ENCODE data around the gene OR6M1. TPM values are rescaled to one million over a fixed set of nuclear protein-coding genes. Genes with fewer than 3 reads are reported as not detected.

OR6M1 gene
- total RNA-seq, 1 donor from 2014 or later = not detected

DNA sequence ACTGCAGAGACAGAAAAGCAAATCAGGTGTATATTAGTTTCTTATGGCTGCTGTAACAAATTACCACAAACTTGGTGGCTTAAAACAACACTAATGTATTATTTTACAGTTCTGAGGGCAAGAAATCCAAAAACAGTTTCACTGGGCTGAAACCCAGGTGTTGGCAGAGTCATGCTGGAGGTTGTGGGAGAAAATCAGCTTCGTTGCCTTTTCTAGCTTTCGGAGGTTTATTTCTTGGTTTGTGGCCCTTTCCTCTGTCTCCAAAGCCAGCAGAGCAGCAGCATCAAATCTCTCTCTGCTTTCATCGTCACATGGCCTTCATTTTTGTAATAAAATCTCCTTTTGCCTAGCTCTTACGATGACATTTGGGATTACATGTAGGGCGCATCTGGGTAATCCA lies 33.0 kb upstream of the OR6M1 start:
- TF ChIP-seq, protein P1, sequence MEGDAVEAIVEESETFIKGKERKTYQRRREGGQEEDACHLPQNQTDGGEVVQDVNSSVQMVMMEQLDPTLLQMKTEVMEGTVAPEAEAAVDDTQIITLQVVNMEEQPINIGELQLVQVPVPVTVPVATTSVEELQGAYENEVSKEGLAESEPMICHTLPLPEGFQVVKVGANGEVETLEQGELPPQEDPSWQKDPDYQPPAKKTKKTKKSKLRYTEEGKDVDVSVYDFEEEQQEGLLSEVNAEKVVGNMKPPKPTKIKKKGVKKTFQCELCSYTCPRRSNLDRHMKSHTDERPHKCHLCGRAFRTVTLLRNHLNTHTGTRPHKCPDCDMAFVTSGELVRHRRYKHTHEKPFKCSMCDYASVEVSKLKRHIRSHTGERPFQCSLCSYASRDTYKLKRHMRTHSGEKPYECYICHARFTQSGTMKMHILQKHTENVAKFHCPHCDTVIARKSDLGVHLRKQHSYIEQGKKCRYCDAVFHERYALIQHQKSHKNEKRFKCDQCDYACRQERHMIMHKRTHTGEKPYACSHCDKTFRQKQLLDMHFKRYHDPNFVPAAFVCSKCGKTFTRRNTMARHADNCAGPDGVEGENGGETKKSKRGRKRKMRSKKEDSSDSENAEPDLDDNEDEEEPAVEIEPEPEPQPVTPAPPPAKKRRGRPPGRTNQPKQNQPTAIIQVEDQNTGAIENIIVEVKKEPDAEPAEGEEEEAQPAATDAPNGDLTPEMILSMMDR (IDR thresholded peaks at IDR 0.05) = no peak
- TF ChIP-seq POLR2AphosphoS5 (IDR thresholded peaks at IDR 0.05; ENCODE audit: insufficient read depth in 1 of 2, low read depth in 1 of 2) (no peak), POLR2A (IDR thresholded peaks at IDR 0.05) (no peak)
- Histone ChIP-seq H3K4me3 (no peak overlapping the region), H3K36me3 (no peaks in the 10 kb centered on the region), H3K4me1 (no peaks in the 10 kb centered on the region), H3K9me3 (no peaks in the 10 kb centered on the region), H3K27me3 (no peaks in the 10 kb centered on the region), H3K27ac (no peak overlapping the region)
- DNase-seq (ENCODE audit: extremely low spot score in 2 of 2) = no peak
- intact Hi-C loops (cut with DNase I) = no loop called here

GRCh38 chr11:123838659-123839058 lies 32.5 kb upstream of the OR6M1 start:
- no peak overlapping the region for H3K27ac ChIP-seq
- no peak for TF ChIP-seq POLR2A (IDR thresholded peaks at IDR 0.05)
- no peak for TF ChIP-seq POLR2AphosphoS5 (IDR thresholded peaks at IDR 0.05; ENCODE audit: insufficient read depth in 1 of 2, low read depth in 1 of 2)
- TF ChIP-seq, protein P1 (IDR thresholded peaks at IDR 0.05) = no peak
- DNase-seq (ENCODE audit: extremely low spot score in 2 of 2) = no peak
- H3K36me3 ChIP-seq = no peaks in the 10 kb centered on the region
- H3K9me3 ChIP-seq = no peaks in the 10 kb centered on the region
- no peak overlapping the region for H3K4me3 ChIP-seq
- intact Hi-C loops (cut with DNase I) = no loop called here
- no peaks in the 10 kb centered on the region for H3K4me1 ChIP-seq
- no peaks in the 10 kb centered on the region for H3K27me3 ChIP-seq

DNA sequence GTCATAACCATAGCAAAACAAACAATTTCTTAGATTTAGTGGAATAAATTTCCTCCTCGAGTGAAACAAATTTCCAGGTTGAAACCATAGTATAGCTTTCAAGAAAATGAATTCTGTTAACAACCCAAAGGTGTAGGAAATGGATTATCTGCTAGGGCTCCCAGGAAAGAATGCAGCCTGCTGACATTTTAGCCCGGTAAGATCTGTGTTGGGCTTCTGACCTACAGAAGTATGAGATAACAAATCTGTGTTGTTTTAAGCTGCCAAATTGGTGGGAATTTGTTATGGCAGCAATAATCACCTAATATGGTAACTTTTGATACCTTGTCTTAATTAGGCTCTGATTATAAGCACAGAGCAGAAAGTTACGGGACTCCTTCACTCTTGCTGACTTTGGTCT lies 32.0 kb upstream of the OR6M1 start:
- Histone ChIP-seq H3K27ac (no peak overlapping the region), H3K4me3 (no peak overlapping the region), H3K27me3 (no peaks in the 10 kb centered on the region), H3K36me3 (no peaks in the 10 kb centered on the region), H3K9me3 (no peaks in the 10 kb centered on the region), H3K4me1 (no peaks in the 10 kb centered on the region)
- no peak for DNase-seq (ENCODE audit: extremely low spot score in 2 of 2)
- TF ChIP-seq, protein P1 (IDR thresholded peaks at IDR 0.05) = no peak
- TF ChIP-seq POLR2A (IDR thresholded peaks at IDR 0.05) (no peak), POLR2AphosphoS5 (IDR thresholded peaks at IDR 0.05; ENCODE audit: insufficient read depth in 1 of 2, low read depth in 1 of 2) (no peak)
- intact Hi-C loops (cut with DNase I) = no loop called here

GRCh38 chr11:123833095-123833494 lies 26.9 kb upstream of the OR6M1 start:
- Histone ChIP-seq H3K27me3 (no peaks in the 10 kb centered on the region), H3K4me3 (no peak overlapping the region), H3K36me3 (no peaks in the 10 kb centered on the region), H3K9me3 (no peaks in the 10 kb centered on the region), H3K4me1 (no peaks in the 10 kb centered on the region), H3K27ac (no peak overlapping the region)
- intact Hi-C loops (cut with DNase I) = no loop called here
- DNase-seq (ENCODE audit: extremely low spot score in 2 of 2) = no peak
- no peak for TF ChIP-seq POLR2AphosphoS5 (IDR thresholded peaks at IDR 0.05; ENCODE audit: insufficient read depth in 1 of 2, low read depth in 1 of 2)
- TF ChIP-seq, protein P1 (IDR thresholded peaks at IDR 0.05) = no peak
- TF ChIP-seq POLR2A (IDR thresholded peaks at IDR 0.05) = no peak

DNA sequence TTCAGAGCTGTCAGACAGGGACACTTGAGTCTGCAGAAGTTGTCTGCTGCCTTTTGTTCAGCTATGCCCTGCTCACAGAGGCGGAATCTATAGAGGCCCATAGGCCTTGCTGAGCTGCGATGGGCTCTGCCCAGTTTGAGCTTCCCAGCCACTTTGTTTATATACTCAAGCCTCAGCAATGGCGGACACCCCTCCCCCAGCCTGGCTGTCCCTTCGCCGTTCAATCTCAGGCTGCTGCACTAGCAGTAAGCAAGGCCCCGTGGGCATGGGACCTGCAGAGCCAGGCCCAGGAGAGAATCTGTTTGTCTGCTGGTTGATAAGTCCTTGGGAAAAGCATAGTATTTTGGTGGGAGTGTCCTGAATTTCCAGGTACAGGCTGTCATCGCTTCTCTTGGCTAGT lies 23.6 kb upstream of the OR6M1 start:
- intact Hi-C loops (cut with DNase I) = no loop called here

More for the DNA sequence above, 23.6 kb upstream of the OR6M1 start:
- DNase-seq (ENCODE audit: extremely low spot score in 2 of 2) = no peak
- Histone ChIP-seq H3K9me3 (no peaks in the 10 kb centered on the region), H3K4me3 (no peak overlapping the region), H3K4me1 (no peaks in the 10 kb centered on the region), H3K36me3 (no peaks in the 10 kb centered on the region), H3K27me3 (no peaks in the 10 kb centered on the region), H3K27ac (no peak overlapping the region)
- TF ChIP-seq, protein P1 (IDR thresholded peaks at IDR 0.05) = no peak
- TF ChIP-seq POLR2A (IDR thresholded peaks at IDR 0.05) (no peak), POLR2AphosphoS5 (IDR thresholded peaks at IDR 0.05; ENCODE audit: insufficient read depth in 1 of 2, low read depth in 1 of 2) (no peak)
